Ureter (tissue), 1 donor: ENCODE measurements around the gene HIF3A. TPM values are rescaled to one million over a fixed set of nuclear protein-coding genes. Genes with fewer than 3 reads are reported as not detected.

Source experiments
- DNase-seq: peaks from one replicate; pipeline ENCODE4 v3.0.0-alpha.2; 2020; ENCODE audit warnings: low spot score
- total RNA-seq: library from RNA; stranded (reverse); gene quantifications from one replicate; pipeline ENCODE4 v1.2.4, GENCODE V29; 2023
- donor health status: DM: yes; HTN: yes; CAD: no.

Gene HIF3A
- total RNA-seq, 1 donor from 2014 or later, result 108 TPM

DNA sequence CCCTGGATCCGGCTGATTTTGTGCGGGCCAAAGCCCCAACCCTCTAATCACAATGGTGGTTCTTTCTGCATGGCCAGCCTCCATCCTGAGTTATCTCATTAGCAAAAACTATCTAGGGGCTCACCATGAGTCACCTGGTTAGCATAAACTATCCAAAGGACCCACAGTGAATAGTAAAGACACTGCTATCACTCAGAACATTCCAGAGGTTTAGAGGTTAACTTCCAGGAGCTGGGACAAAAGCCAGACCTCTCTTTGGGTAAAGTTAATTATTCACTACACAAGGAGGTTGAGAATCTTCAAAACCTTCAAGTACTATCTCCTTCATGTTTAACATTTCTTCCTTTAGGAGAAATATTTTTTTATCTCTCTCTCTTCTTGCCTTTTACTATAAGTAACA is 31.2 kb downstream of the HIF3A start:
- DNase-seq, result no peak

DNA sequence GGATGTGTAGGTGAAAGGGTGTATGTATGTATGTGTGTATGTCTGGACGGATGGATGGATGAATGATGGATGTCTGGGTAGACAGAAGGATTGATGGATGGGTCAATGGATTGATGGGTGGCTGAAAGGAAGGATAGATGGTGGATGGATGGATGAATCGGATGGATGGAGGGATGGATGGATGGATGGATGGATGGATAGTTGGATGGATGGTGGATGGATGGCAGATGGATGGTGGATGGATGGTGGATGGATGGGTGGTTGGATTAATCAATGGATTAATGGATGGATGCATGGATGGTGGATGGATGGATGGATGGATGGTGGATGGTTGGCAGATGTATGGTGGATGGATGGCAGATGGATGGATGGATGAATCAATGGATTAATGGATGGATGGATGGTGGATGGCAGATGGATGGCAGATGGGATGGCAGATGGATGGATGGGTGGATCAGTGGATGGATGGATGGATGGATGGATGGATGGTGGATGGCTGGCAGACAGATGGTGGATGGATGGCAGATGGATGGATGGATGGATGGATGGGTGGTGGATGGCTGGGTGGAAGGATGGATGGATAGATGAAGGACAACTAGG is 33.6 kb downstream of the HIF3A start:
- DNase-seq, result no peak

GRCh38 chr19:46337487-46337886 is 40.6 kb downstream of the HIF3A start:
- no peak for DNase-seq

DNA sequence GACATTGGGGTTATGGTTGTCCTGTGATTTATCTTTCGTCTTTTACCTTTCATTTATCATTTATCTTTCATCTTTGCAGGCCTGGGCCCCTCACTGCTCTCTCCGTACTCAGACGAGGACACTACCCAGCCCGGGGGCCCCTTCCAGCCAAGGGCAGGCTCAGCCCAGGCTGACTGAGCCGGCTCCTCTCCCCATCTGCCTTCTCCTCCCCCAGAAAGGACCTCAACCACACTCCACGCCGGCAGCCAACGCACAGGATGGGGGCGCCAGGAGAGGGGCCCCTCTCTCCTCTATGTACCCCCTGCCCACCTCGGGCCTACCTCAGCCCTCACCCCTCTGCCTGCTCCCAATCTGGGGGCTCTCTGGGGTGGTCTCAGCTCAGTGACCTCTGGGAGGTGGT is 42.6 kb downstream of the HIF3A start:
- no peak for DNase-seq

GRCh38 chr19:46340051-46340659 is 43.3 kb downstream of the HIF3A start:
- no peak for DNase-seq

DNA sequence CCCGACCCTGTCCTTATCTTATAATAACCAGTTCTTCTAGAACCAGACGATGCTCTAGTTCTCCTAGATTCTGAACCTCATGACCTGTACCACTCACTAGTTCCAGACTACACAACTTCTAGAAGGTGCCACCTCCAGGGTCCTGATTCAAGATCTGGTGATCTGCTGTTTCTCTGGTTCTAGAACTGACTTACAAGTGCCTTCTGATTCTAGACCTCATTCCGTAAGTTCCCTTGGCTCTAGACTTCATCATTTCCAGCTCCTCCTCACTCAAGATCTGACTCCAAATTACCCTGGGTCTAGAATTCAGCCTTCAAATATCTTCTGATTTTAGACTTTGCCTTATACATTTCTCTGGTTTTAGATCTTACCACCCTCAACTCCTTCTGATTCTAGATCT is 45.1 kb downstream of the HIF3A start:
- no peak for DNase-seq

GRCh38 chr19:46344363-46344762 is 47.5 kb downstream of the HIF3A start:
- no peak for DNase-seq

- no peak for DNase-seq
These were observed 48.3 kb downstream of the HIF3A start for GRCh38 chr19:46345157-46345556.

DNA sequence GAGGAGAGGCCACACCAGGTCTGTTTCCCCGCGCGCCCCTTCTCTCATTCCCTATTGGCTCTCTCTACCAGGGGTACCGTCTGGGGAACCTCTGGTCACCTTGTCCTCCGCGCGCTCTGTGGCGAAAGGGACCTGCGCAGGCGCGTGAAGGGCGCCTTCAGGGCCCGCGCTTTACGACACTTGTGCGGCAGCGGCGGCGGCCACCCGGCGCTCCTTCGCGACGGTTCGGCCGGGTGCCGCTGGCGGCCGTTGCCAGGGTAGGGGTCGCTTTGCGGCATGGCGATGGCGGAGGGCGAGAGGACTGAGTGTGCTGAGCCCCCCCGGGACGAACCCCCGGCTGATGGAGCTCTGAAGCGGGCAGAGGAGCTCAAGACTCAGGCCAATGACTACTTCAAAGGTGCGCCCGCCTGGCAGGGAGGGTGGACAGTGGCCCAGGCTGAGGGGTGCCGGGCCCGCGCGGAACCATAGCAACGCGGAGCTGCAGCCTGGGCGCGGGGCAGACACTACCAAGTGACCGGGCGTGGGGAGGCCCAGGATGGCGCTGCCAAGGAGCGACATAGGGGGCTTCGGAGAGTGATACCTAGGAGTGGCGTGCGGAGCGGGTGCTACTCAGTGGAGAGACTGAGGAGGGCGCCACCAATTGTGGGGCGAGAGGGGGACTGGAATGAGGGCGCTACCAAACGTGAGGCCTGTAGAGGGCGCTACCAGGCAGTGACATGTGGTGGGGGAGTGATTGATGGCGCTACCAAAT is 50.2 kb downstream of the HIF3A start, which contains the start of gene PPP5C:
Gene PPP5C (plus strand): TSS at position 267 of the 751 bp plus-strand sequence. CDS start 10 bp downstream, at position 277.
- DNase-seq, result peak; percentile 91

GRCh38 chr19:46347572-46347883 is 50.7 kb downstream of the HIF3A start:
- no peak for DNase-seq

GRCh38 chr19:46347985-46348384 is 51.1 kb downstream of the HIF3A start:
- DNase-seq, result no peak

- no peak for DNase-seq
These were observed 52.6 kb downstream of the HIF3A start for GRCh38 chr19:46349311-46349993.

DNA sequence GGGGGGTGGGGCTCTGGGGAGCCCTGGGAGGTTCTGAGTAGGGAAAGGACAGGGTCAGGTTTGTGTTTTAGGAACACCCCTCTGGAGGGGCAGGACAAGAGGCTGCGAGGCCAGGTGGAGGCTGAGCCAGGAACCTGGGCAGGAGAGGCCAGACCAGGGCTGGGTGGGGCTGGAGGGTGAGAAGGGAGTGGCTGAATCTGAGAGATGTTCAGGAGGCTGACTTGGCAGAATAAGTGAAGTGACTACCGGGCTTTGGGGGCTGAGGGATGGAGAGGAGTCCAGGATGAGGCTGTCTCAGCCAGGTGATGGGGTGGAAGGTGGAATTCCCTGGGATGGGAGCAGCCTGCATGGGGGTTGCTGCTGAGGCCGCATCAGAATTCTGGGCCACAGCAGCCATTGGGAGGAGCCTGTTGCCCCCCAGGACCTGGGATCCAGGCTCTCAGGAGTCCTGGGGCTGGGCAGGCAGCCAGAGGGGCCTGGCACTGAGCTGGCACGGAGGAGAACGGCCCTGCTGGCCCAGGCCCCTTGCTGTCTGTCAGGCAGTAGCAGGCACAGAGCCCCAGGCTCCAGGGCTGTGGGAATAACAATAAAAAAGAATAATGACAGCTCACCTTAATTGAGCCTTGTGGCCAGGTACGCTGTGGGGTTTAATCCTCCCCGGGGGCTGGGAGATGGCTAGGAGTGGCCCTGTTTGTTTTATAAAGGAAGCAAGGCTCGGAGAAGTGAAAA is 53.4 kb downstream of the HIF3A start:
- no peak for DNase-seq

GRCh38 chr19:46350758-46351159 is 53.9 kb downstream of the HIF3A start:
- no peak for DNase-seq

DNA sequence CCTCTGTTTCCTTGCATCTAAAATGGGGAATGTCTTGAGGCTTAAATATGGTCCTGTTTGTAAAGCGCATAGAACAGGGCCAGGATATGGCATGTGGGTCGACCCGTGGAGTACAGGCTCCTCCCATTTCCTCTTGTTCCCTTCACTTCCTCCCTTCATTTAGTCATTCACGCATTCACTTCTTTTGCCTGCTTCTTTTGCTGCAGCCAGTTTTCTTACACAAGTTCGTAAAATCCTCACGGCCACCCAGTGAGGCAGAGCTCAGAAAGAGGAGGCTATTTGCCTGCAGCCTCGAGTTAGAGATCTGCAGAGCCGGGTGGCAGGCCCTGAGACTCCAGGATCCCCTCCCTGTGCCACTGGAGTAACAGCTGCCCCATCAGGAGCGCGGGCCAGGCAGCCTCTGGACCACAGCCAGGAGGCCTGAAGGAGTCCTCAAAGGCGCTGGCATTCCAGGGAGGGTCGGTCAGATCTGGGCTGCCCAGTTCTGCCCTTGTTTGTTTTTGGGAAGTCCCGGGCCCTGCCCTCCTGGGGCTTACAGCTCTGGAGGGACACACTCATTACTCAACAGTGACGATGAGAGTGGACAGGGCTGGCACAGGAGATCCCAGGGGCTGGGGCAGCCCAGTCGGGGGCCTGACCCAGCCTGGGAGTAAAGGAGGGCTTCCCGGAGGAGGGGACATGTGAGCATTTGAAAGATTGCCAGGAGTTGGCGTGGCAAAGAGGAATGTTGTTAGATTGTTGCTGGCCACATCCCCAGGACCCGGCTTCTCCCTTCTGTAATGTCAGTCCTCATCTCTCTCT is 54.6 kb downstream of the HIF3A start:
- DNase-seq, result no peak

DNA sequence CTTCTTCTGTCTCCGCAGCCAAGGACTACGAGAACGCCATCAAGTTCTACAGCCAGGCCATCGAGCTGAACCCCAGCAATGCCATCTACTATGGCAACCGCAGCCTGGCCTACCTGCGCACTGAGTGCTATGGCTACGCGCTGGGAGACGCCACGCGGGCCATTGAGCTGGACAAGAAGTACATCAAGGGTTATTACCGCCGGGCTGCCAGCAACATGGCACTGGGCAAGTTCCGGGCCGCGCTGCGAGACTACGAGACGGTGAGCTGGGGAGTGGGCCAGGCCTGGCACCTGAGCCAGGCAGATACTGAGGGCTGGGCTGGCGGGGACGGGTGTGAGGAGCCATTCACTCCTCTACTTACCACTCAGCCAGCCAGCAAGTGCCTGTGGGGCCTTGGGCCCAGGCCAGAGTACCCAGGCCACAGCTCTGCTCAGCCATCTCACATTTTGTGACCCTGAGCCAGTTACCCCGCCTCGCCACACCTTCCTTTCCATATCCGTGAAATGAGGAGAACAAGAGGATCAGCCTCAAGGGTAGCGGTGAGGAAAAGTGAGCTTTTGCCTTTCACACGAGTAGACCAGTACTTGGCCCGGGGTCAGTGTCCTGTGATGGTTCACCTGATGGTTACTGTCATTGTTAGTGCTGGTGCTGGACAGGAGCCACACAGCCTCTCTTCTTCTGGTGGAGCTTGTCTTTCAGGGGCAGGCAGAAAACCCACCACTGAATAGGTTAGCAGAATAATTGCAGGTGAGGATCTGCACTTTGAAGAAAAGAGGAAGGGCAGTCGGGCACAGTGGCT is 57.1 kb downstream of the HIF3A start:
- DNase-seq, result no peak

GRCh38 chr19:46355234-46356148 is 58.6 kb downstream of the HIF3A start:
- DNase-seq, result no peak

DNA sequence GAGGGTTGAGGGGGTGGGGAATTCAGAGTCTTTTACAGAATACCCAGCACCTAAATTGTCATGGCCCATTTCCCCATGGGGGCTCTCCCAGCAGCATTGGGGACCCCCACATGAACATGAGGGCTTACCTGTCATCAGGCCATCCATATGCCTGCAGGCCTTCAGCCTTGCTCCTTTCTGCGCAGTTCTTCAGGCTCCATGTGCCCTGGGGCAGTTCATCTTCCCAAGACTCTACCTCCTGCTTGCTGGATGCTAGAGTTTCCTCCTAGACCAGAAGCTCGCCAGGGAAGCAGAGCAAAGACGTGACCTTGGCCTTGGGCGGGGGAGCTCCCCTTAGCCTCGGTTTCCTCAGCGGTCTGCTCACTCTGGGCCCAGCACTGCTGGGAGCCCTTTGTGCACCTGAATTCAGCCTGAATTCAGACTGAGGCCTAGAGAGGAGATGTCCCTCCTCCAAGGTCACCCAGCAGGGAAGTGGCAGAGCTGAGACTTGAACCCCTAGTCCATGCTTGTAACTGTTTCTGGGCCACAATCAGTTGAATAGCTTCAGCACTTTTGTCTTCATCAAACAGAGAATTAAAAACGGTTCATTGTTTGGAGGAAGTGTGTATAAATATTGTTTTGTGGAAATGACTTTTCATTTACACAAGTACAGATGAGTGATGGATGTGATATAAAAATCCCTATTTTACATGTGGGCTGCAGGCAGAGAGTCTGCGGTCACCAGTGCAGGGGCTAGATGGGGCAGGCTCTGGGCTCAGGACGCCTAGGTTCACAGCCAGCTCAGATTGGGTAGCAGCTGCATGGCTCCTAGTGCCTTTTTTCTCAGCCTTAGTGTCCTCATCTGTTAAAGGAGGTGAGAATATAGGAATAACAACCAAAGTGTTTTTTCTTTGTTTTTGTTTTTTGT is 59.6 kb downstream of the HIF3A start:
- no peak for DNase-seq
